ENCODE data around the gene DBH. TPM values are rescaled to one million over a fixed set of nuclear protein-coding genes. Genes with fewer than 3 reads are reported as not detected.

DBH gene
- total RNA-seq = not detected in 2 replicates

DNA sequence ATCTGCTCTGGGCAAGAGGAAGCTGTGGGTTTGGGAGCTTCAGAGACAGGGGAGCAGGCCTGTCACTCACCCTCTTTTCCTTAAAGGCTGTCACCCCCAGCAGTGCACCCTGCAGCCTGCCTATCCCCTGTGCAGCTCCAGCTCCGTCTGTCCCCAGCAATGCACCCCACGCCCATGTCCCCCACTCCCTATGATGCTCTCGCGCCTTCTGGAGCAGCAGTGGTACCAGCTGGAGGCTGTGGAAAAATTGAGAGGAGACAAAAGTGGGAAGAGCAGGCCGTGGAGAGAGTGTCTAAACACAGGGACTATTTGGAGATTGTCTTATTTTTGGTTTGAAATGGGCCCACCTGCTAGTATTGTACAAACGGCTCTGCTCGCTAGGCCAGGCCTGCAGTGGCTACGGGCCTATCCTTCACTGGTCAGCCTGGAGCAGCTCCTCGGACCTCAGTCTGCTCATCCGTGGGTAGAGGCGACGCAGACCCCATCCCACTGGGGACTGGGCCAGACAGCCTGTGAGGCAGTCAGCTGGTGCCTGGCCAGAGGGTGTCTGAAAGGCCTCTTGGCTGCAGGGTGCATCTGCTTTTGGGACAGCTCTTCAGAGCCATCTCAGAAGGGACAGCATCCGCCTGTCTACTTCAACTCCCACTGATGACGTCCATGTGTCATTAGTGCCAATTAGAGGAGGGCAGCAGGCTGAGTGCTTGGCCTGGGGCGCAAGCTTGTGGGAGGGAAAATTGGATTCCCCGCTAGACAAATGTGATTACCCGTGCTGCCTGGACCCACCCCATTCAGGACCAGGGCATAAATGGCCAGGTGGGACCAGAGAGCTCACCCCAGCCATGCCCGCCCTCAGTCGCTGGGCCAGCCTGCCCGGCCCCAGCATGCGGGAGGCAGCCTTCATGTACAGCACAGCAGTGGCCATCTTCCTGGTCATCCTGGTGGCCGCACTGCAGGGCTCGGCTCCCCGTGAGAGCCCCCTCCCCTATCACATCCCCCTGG lies at the start of gene DBH:
DBH (plus strand) TSS at position 831 of the 999 bp plus-strand sequence; CDS start at position 840, 9 bp downstream.

DNA sequence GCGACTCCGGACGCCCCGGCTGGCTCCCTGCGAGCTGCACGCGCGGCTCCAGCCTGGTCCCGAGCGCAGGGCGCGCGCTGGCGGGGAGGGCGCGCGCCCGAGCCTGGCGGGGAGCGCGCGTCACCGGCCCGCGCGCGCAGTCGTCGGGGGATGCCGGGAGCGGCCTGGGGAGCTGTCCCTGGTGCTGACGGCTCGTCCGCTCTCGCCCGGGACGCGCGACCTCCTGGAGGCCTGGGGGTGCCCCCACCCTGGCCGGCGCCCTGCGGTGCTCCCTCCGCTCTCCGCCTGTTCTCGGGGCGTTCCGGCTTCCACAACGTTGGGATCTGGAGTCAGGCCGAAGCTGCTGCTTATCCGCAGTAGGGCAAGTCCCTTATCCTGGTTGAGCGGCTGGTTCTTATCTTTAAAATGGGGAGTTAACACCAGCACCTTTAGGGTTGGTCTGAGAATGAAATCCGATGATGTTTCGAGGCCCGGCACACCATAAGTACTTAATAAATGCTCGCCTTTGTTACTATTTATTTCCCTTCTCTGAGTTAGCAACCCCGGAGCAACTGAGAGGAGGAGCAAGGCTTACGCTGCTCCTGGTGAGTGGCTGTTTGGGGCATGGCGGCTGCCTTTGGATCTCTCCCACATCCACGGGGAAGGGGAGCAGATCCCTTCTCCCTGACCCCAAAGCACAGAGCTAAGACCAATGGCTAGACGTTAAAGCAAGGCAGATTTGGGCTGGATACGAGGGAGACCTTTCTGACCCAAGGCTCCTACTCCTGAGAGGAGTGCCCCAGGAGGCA lies 26.7 kb upstream of the DBH start, which contains the start of gene FAM163B:
FAM163B (minus strand) TSS at position 79 of the 788 bp plus-strand sequence. CDS start 29,166 bp downstream, outside the sequence.

Other genes with a start within 250 kb of the DBH start
- 13.4 and 16.0 TPM in 2 replicates for gene REXO4, start 218.4 kb upstream of the DBH start, total RNA-seq
- gene ADAMTS13, start 214.0 kb upstream of the DBH start, total RNA-seq = 0.48 and 0.98 TPM in 2 replicates
- 4.9 and 11.1 TPM in 2 replicates for gene CACFD1, start 176.4 kb upstream of the DBH start, total RNA-seq
- 40.8 and 55.9 TPM in 2 replicates for gene SLC2A6, start 157.3 kb upstream of the DBH start, total RNA-seq
- not detected in 2 replicates for gene MYMK, start 111.4 kb upstream of the DBH start, total RNA-seq
- gene ADAMTSL2, start 101.7 kb upstream of the DBH start, total RNA-seq = 0.10 TPM in 1 of 2 replicates, not detected in the other
- gene FAM163B, start 27.0 kb upstream of the DBH start, total RNA-seq = not detected in 2 replicates
- gene SARDH, start 102.0 kb downstream of the DBH start, total RNA-seq = 0.33 and 0.67 TPM in 2 replicates